Measurements from ENCODE around the gene PRF1.
"Not testable (repeated sequence)": the region's sequence is repeated elsewhere in the genome, so short reads cannot be mapped to it uniquely, and the experiment has no call there.

The PRF1 gene

DNA sequence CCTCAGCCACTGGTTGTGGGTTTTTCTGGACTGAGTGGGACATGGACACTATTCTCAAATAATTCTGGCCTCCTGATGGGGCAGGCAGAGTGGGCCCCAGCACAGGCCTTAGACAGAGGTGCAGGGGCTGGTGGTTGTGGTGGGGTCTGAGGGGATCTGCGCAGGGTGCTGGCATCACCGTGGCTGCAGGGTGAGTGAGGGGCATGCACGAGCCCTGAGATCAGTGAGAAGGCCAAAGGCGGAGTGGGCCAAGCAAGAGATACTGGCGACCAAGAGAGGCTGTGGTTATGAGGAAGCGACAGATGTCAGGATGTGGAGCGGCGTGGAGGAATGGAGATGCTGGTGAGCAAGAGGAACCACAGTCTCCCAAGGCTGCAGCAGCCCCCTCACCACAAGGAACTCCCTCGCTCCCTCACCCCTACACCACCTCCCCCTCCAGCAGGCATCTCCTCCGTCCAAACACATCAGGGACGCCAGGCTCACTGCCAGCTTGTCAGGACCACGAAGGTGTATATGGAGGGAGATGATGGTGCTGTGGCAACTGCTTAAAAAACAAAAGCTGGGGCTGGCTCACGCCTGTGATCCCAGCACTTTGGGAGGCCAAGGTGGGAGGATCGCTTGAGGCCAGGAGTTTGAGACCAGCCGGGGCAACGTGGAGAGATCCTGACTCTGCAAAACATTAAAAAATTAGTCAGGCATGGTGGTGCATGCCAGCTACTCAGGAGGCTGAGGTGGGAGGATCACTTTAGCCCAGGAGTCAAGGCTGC, 9.6 kb downstream of the PRF1 start:
- no peak for DNase-seq

DNA sequence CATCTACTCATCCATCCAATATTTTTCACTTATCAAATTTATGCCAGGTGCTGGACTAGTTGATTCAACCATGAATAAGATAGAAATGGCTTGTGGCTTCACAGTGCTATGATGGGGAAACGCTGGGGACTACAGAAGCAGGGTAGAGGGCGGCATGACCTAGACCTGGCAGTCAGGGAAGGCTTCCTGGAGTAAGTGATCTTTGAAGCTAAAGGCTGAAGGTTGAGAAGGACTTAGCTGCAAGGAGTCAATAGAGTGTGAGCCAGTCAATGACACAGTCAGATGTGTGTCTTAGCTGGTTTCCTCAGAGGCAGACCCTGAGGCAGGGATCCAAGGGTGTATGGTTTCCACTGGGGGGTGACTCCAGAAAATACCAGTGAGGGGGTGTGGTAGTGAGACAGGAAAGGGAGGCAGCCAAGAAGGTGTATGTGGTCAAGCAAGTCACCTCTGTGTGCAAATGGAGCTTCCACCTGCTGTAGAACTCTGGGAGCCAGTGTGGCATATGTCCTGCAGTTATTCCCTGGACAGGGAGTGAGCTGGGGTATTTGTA, 10.3 kb downstream of the PRF1 start:
- no peak for DNase-seq

DNA sequence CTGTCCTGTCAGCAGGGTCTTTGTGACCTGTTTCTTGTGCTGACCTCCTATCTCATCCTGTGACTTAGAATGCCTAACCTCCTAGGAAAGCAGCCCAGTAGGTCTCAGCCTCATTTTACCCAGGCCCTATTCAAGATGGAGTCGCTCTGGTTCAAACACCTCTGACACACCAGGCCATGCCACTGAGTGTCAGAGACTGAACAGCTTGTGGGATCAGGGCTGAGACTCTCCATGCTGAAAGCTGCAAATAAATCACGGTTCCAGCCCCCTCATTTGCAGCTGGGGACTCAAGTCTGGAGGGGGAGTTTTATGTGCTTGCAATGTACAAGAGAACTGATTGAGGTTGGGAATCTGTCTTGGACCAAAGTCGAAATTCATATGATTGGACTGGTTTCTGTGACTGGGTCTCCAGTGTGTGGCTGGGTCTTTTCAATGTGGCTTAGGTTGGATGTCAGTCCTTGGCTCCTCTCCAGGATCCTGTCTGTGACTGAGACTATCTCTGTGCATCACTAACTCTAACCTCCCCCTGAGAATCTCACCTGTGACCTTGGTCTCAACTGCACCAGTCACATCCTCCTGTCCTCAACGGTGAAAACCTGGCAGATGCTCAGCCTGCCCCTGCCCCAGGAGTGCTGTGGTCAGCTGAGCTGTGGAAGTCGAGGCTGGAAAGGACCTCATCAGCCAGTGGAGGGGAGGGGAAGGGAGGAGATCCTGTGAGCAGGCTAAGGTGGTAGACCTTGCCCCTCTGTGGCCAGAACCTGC, 11.7 kb downstream of the PRF1 start:
- no peak for DNase-seq

DNA sequence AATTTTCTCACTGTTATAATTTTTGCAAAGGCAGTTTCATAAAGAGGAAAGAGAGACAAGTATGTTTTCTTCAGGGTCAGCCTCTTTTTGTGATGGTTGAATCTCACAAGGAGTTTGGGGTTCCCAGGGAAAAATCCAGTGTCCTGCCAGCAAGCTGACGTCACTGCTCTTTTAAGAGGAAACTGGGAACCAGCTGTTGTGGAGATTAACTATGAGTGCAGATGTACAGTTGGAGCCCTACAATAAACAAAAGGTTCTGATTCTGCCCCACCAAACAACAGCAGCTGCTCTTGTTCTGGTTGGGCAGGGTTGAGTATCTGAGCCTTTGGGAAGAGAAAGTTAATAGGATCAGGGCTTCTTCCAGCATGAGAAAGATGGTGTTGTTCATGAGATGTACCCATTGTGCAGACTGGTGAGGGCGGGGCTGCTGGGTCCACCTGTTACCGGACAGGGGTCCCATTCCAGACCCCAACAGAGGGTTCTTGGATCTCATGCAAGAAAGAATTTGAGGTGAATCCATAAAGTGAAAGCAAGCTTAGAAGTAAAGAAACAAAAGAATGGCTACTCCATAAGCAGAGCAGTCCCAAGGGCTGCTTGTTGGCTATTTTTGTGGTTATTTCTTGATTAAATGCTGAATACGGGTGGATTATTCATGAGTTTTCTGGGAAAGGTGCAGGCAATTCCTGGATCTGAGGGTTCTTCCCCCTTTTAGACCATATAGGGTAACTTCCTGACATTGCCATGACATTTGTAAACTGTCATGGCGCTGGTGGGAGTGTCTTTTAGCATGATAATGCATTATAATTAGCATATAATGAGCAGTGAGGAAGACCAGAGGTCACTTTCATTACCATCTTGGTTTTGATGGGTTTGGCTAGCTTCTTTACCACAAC, 12.5 kb downstream of the PRF1 start:
- DNase-seq, result no peak

DNA sequence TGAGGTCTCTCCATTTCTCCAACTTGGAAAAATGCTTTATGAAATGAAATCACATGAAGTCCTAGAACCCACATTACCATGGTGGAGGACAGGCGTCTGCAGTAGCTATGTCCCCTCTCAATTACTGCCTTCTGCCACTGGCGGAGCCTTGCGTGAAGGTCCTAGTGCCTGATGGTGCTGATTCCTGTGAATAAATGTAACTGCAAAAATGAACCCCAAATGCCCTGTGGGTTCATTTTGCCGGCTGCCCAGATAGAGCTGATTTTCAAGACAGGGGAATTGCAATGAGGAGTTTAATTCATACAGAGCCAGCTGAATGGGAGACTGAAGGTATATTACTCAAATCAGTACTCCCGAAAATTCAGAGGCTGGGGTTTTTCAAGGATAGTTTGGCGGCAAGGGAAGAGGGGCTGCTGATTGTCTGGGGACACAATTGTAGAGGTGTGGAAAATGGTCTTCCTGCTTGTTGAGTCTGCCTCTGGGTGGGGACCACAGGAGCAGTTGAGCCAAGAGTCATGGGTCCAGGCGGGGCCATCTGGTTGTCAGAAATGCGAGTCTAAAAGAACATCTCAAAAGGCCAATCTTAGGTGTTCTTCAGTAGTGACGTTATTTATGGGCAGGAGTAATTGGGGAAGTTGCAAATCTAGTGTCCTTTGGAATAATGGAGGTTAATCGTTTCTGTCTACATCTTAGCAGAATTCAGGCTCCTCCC, 13.5 kb downstream of the PRF1 start:
- no peak for DNase-seq

DNA sequence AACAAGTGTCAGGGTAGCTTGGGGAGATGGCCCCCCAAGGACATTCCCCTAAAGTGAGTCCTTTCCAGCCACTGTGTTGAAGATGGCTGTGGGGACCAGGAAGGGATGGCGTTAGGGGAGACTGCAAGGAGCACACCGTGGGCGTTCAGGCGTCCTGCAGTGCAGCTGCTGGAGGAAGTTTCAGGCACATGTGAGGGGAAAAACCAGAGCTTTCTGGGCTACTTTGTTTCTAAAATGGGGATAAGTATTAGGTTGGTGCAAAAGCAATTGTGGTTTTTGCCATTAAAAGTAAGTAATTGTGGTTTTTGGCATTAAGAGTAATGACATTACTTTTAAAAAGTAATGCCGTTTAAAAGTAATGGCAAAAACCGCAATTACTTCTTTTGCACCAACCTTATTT, 14.3 kb downstream of the PRF1 start:
- DNase-seq, result no peak

DNA sequence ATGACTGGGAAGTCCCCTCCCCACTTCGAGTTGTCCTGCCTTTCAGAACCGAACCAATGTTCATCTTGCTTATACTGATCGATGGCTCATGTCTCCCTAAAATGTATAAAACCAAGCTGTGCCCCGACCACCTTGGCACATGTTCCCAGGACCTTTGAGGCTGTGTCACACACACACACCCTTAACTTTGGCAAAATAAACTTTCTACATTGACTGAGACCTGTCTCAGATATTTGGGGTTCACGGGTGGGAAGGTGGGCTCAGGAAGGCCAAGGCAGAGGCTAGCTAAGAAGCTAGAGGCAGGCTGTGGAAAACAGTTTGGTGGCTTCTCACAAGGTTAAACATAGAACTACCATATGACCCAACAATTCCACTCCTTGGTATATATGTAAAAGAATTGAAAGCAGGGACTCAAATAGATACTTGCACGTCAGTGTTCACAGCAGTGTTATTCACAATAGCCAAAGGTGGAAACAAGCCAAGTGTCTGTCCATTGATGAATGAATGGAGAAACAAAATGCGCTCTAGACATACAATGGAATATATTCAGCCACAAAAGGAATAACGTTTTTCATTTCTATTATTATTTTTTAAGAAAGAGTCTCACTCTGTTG, 15.4 kb downstream of the PRF1 start:
- no peak for DNase-seq

DNA sequence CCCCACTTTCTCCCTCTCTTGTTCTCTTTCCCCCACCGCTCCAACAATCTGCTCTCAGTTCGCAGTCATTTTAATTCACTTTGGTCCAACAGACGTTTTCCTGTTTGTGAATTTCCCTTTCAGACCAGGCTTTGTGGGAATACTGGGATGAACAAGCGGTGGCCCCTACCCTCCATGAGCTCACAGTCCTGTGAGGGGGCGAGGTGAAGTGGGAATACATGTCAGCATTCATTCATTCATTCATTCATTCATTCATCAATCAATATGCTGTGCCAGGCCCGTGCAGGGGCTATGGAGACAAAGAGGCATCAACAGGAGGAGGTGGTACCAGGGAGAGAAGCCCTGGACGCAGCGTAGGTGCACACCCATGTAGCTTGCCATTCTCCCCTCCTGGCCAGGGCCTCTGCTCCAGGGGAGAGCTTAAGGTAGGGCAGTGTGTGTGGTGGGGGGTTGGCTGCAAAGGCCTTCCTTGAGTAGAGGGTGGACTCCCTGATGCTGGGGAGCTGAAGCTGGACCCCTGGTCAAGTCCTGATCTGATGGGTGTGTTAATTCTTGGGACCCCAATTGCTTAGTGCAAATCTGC, 16.1 kb downstream of the PRF1 start:
- no peak for DNase-seq

DNA sequence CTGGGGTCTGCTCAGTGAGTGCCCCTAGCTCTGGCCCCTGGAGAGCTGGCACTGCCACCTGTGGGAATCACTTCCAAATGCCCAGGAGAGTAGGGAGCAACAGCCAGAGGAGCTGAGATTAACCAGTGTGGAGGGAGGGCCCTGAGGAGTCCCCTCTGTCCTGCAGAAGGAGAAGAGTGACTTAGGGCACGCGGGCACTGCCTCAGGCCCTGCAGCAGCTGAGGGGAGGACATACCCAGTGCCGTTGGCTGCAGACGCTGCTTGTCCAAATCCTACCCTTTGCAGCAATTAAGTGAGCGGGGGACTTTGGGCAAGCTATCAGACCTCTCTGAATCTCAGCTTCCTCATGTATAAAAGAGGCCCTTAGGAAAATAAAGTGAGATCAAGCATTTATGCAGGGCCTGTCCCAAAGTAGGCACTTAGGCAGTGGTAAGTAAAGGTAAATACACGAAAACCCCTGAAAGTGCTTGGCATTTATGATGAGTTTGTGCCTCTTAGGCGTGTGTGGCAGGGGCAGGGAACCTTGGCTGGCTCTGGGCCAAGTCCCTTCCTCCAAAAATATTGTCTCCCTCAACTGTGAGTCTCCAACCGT, 16.9 kb downstream of the PRF1 start:
- peak; percentile 52 for DNase-seq

DNA sequence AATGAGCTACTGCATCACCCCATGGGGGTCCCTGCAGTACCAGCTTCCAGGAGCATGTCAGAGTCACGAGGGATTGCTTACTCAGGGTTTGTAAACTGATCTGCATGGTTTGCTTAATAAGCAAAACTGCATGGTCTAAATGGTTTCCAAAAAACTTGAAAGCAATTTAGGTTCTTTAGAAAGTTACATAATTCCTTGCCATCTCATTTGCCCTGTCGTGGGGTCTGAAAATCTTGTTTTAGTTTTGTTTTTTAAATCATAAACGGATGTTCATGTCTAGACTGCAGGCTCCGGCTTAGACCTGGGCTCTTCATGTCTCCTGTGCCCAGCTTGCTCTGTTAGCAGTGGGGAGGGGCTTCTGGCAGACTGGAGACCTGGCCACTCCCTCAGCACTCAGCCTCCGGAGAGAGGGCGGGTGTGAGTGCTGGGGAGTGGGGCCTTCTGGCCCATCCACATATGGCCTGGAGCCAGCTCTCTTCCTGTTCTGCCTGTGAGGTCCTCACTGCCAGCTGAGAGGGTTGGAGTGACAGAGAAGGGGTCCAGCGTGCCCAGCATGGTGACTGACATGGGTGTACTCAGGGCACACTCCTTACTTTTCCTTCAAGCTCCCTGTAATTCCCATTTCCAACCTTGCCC, 17.5 kb downstream of the PRF1 start:
- peak; percentile 92 for DNase-seq

DNA sequence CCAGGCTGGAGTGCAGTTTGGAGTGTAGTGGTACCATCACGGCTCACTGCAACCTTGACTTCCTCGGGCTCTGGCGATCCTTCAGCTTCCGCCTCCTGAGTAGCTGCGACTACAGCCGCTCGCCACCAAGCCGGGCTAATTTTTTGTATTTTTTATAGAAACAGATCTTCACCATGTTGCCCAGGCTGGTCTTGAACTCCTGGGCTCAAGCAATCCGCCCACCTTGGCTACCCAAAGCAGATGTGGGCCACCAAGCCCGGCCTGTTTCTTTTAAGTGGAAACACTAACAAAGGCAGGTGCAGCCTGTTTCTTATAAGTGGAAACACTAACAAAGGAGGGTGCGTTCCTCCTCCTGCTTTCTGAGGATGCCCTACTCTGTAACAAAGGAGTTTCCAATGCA, 18.2 kb downstream of the PRF1 start:
- DNase-seq, result peak; percentile 67

DNA sequence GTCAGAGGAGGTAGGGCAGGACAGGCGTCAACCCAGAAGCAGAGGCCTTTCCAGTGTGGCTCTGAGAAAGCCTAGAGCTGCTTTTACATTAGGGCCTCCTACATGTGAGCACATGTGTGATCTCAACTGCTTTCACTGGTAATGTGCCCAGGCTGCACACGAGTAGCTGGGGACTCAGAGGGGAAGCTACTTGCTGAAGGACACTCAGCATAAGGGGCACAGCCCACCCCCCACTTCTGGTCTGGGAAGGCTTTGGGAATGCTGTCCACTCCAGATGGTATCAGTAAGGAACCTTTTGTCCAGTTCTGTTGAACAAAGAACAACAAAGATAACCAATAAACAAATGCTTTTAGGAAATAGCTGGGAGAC, 18.9 kb downstream of the PRF1 start:
- no peak for DNase-seq

DNA sequence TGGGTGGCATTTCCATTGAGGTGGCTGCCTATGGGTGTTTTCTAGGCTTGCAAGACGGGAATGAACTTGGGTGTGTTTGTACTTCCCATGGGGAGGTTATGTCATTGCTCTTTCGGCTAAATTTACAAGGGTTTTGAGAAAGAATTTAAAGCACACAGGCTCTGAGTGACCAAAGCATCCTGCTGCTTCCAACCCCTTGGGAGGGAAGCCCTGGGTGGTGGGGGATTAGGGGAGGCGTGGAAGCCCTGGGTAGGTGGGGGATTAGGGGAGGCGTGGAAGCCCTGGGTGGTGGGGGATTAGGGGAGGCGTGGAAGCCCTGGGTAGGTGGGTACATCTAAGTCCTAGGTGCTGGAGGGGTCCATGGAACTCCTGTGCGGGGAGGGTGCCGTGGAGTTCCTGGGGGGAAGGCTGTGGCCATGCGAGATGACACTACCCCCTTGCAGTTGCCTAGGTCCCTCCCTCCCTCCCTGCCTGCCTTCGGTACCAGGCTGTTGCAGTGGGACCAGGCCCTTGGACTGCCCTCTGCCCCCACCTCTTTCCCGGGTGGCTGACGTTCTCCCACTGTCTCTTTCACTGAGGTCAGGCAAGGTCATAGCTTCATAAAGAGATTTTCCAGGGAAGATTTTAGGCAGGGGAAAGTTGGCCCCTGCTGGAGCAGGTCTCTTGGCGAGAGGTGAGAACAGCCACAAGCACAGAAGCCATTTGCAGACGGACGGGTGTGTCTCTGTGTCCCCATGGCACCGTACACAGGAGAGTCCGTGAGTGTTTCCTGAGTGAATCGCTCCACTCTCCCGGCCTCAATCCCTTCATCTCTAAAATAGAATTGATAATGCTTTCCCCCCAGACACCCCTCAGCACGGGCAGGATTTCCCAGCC, 19.5 kb downstream of the PRF1 start:
- DNase-seq, result no peak

DNA sequence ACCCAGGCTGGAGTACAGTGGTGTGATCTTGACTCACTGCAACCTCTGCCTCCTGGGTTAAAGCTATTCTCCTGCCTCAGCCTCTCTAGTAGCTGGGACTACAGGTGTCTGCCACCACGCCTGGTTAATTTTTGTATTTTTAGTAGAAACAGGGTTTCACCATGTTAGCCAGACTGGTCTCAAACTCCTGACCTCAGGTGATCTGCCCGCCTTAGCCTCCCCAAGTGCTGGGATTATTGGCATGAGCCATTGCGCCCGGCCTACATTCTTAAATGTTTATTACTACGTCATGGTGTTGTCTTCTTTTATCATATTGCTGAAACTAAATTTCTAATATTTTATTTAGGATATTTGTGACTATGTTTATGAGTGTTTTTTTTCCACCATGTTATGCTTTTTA, 21.4 kb downstream of the PRF1 start:
- DNase-seq, result not testable (repeated sequence)

DNA sequence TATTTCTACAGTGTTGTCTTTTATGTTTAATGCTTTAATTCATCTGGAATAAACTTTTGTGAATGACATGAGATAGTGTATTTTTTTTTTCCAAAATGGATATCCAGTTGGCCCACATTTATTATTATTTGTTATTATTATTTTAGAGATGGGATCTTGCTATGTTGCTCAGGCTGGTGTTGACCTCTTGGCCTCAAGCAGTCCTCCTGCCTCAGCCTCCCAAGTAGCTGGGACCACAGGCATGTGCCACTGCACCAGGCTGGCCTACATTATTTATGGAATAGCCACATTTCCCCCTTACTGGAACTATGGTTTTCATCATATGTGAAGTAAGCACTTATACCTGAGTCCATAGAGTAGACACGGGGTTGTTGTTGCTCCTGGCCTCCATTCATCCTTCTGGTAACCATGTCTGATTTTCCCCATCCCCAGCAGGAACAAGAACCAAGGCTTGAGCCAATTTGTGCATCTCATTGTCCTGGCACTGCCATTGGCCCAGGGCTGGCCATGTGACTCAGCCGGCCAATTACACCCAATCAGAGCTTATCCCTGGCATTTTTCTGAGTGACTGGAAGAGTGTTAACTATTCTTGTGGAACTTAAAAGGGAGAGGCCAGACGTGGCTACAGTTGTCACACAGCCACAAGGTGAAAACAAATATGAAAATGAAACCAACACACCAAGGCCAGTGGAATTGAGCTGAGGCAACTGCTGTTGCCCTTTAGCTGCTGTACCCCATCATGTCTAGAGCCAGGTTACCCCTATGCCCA, 23.1 kb downstream of the PRF1 start:
- DNase-seq, result no peak

DNA sequence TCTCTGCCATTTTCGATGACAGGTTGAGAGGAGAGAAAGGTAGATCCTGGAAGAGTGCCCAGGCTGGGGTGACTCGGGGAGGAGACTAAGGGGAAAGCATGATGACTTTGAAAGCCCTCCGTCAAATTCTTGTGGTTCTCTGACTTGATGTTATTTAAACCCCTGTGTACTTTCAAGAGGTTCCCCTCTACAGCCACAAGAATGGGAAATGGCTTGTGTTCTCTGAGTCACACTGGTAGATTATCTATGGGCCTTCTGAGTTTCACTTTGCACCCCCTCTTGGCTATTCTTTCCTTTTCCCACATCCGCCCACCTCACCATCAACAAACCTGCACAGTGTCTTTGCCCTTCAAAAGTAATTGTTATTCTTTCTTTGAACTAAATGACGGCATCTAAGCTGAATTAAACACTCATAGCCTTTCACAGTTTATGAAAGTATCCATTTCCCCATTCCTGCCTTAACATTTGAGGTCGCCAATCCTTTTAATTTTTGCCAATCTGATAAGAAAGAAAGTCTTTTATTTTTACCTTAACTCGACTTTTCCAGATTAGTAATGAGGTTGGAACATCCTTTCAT, 24.1 kb downstream of the PRF1 start:
- DNase-seq, result no peak

DNA sequence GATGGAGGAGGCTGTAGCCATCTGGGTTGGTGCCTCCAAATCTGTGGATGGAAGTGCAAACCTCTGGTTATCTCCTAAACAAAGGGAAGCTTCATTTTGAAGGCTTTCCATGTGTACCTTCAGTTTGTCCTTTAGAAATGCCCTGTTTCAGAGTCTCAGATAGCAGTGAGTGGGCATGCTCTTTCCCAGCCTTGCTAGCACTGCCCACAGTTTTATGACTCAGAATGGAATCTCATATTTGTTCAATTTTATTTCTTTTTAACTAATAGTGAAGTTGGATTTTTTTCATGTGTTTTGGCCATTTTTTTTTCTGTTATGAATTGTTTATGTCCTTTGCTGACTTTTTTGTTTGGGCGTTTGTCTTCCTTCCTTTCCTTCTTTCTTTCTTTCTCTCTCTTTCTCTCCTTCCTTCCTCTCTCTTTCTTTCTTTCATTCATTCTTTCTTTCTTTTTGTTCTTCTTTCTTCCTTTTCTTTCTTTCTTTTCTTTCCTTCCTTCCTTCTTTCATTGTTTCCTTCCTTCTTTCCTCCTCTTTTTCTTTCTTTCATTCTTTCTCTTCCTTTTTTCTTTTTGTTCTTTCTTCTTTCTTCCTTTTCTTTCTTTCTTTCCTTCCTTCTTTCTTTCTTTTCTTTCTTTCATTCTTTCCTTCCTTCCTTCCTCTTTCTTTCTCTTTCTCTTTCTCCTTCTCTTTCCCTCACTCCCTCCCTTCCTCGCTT, 25.6 kb downstream of the PRF1 start:
- no peak for DNase-seq
